Right lobe of liver (tissue), 4 donors: Measurements from ENCODE around the gene RPL29.

Source experiments
- POLR2A ChIP-seq: fragments of 450-650 bp; IDR thresholded peaks from one replicate; pipeline ENCODE4 v1.6.1; 2017; ENCODE audit warnings: antibody characterized with exemption, mild to moderate bottlenecking
- TF ChIP-seq, protein P1 (sequence below), 4 donors: fragments of 200-600 bp in 3 of 4; fragments of 450-650 bp in 1 of 4; IDR thresholded peaks; one replicate each; pipeline versions ENCODE4 v1.5.1 to v1.8.0; 2016 to 2022; ENCODE audit warnings: antibody characterized with exemption in 4 of 4, mild to moderate bottlenecking in 2 of 4
- donor health status: DM: no; HTN: no; CAD: no.
- donor health status: DM: no; HTN: no; CAD: no.
- donor health status: DM: no; HTN: yes; CAD: no.

DNA sequence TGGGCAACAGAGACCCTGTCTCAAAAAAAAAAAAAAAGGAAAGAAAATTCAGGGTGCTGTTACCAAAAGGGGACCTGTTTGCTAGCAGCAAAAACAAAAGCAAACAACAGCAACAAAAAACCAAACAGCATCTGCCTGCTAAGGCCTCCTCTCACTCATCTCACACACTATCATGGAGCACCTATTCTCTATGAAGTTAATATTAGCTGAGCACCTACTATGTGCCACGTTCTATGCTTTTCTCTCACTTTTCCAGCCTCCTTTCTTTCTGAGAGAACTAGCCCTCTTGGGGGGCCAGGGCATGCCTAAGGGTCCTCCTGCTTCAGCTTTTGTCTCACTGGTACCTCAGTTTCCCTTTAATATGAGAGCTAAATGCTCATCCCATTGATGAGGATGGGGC lies 41.0 kb downstream of the RPL29 start:
- TF ChIP-seq, protein P1, sequence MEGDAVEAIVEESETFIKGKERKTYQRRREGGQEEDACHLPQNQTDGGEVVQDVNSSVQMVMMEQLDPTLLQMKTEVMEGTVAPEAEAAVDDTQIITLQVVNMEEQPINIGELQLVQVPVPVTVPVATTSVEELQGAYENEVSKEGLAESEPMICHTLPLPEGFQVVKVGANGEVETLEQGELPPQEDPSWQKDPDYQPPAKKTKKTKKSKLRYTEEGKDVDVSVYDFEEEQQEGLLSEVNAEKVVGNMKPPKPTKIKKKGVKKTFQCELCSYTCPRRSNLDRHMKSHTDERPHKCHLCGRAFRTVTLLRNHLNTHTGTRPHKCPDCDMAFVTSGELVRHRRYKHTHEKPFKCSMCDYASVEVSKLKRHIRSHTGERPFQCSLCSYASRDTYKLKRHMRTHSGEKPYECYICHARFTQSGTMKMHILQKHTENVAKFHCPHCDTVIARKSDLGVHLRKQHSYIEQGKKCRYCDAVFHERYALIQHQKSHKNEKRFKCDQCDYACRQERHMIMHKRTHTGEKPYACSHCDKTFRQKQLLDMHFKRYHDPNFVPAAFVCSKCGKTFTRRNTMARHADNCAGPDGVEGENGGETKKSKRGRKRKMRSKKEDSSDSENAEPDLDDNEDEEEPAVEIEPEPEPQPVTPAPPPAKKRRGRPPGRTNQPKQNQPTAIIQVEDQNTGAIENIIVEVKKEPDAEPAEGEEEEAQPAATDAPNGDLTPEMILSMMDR (IDR thresholded peaks at IDR 0.05) = no peak
- TF ChIP-seq POLR2A = no peak
